Liver (tissue), 3 donors: Measurements from ENCODE around the gene ATG10.

Source experiments
- FOXA1 ChIP-seq: IDR thresholded peaks from 2 replicates; pipeline ENCODE4 v1.6.1; 2016; ENCODE audit warnings: antibody characterized with exemption
- JUND ChIP-seq, 2 donors: IDR thresholded peaks; 2 replicates each; pipeline ENCODE4 v1.6.1; 2016; ENCODE audit warnings: antibody characterized with exemption in 2 of 2
- NR2F2 ChIP-seq: IDR thresholded peaks from 2 replicates; pipeline ENCODE4 v1.6.1; 2016; ENCODE audit warnings: antibody characterized with exemption
- RAD21 ChIP-seq, 2 donors: IDR thresholded peaks; 2 replicates each; pipeline ENCODE4 v1.6.1; 2016; ENCODE audit warnings: antibody characterized with exemption in 2 of 2, mild to moderate bottlenecking in 2 of 2
- TF ChIP-seq, protein P1 (sequence below): fragments of 150-350 bp; IDR thresholded peaks from 2 replicates; pipeline ENCODE4 v1.5.1; 2017; ENCODE audit warnings: improper control_type of control experiment, low read depth, low read length; ENCODE audit not compliant: missing input control
- donor health status: healthy.
- donor health status: healthy.

DNA sequence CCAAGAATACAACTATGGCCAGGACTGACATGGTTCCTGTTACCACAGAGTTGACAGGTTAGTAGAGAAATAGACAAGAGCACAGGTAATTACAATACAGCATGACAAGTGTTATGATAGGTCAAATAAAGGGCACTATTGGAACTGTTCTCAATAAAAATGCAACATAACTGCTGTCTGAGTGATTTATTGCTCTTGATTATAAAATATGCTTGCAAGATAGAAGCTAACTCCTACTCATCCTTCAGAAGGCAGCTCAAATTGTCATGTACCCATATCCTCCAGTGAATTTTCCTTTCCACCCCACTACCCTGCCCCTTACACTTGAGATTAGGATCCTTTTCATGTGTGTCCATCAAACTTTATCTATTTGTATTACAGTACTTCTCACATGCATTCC lies 35.1 kb upstream of the ATG10 start:
- TF ChIP-seq, protein P1, sequence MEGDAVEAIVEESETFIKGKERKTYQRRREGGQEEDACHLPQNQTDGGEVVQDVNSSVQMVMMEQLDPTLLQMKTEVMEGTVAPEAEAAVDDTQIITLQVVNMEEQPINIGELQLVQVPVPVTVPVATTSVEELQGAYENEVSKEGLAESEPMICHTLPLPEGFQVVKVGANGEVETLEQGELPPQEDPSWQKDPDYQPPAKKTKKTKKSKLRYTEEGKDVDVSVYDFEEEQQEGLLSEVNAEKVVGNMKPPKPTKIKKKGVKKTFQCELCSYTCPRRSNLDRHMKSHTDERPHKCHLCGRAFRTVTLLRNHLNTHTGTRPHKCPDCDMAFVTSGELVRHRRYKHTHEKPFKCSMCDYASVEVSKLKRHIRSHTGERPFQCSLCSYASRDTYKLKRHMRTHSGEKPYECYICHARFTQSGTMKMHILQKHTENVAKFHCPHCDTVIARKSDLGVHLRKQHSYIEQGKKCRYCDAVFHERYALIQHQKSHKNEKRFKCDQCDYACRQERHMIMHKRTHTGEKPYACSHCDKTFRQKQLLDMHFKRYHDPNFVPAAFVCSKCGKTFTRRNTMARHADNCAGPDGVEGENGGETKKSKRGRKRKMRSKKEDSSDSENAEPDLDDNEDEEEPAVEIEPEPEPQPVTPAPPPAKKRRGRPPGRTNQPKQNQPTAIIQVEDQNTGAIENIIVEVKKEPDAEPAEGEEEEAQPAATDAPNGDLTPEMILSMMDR: no peak
- TF ChIP-seq RAD21 (IDR thresholded peaks at IDR 0.05) (no peak), JUND (IDR thresholded peaks at IDR 0.05) (no peak), NR2F2 (no peak), FOXA1 (no peak)
